Activated CD8-positive, alpha-beta memory T cell treated with anti-CD3 and anti-CD28 coated beads for 1 hour (primary cell): ENCODE results near the gene ZNF521.
"Not testable (repeated sequence)": the region's sequence is repeated elsewhere in the genome, so short reads cannot be mapped to it uniquely, and the experiment has no call there.

Experiments
- DNase-seq, 2 donors: peaks; one replicate each; pipeline ENCODE4 v3.0.0-alpha.2; 2020; ENCODE audit warnings: low read depth in 1 of 2; ENCODE audit errors: extremely low read depth in 1 of 2

The ZNF521 gene

GRCh38 chr18:25047421-25047820 lies 304.5 kb downstream of the ZNF521 start:
- DNase-seq: no peak

- DNase-seq: no peak
Measured at GRCh38 chr18:25044694-25045093, 307.3 kb downstream of the ZNF521 start.

DNA sequence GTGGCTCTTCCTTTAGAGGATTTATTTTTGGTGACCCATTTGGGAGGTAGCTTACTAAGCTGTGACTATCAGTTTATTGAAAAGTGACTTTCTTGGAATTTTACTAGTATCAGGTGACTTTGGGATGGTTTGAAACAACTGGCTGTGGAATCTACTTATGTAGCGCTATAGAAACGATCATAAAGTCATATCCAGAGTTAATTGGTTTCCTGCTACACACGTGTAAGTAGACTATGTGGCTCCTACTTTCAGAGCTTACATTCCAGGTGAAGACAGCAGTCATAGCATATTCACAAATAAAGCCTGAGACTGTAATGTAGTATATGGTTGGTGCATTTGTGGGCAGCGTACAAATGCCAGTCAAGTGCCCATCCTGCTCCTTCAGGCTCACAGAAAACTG lies 308.9 kb downstream of the ZNF521 start:
- DNase-seq: no peak

- no peak for DNase-seq
Measured at GRCh38 chr18:25042641-25043051, 309.3 kb downstream of the ZNF521 start.

GRCh38 chr18:25039781-25040180 lies 312.2 kb downstream of the ZNF521 start:
- DNase-seq: no peak

DNA sequence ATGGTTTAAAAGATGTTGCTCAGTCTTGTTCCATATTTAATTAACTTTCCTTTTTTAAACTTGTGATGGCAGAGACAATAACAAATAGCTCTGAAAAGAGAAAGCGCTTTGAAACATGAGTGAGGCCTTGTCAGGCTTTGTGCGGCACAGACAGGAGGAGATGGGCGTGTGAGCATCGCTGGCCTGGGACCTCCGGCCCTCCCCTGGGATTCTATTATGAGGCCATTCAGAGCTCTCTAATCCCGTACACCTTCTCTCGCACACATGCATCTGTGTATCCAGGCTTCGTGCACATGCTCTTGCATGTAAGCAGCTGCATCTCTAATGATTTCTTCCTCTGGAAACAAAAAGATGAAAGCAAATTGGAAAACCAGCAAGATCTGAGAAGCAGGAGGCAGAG lies 313.7 kb downstream of the ZNF521 start:
- no peak for DNase-seq

DNA sequence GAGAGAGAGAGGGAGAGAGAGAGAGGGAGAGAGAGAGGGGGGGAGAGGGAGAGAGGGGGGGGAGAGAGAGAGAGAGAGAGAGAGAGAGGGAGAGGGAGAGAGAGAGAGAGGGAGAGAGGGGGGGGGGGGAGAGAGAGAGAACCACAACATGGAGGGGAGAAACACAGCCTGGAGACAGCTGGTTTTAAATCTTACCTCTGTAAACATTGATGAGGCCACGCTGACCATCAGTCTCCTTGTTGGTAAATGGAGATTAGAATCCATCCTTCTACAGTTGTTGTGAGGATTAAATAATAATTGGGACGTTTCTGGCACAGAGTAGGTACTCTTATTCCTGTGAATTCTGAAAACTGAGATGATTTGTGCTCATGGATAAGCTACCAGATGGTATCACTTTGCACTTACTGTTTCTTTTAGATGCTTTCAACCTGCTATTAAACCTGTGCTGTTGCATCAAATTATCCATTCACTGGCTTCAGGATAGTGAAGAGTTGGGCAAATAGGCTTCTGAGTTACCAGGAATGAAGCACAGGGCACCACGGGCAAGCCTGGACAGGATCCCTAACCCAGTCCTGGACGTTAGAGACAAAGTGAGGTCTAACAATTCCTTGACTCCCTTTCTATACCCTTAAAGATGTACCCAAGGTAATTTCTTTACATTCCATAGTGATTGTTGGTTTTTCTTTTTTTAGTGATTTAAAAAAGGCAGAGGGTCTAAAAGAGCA lies 318.1 kb downstream of the ZNF521 start:
- DNase-seq: no peak

DNA sequence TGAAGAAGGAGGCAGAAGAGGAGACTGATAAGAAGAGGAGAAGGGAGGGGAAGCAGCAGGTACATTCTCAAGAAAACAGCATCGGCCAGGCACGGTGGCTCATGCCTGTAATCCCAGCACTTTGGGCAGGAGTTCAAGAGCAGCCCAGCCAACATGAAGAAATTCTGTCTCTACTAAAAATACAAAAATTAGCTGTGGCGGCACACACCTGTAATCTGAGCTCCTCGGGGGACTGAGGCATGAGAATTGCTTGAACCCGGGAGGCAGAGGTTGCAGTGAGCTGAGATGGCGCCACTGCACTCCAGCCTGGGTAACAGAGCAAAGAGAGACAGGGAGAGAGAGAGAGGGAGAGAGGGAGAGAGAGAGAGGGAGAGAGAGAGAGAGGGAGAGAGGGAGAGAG lies 318.8 kb downstream of the ZNF521 start:
- not testable (repeated sequence) for DNase-seq

GRCh38 chr18:25029802-25030201 lies 322.2 kb downstream of the ZNF521 start:
- DNase-seq: no peak

DNA sequence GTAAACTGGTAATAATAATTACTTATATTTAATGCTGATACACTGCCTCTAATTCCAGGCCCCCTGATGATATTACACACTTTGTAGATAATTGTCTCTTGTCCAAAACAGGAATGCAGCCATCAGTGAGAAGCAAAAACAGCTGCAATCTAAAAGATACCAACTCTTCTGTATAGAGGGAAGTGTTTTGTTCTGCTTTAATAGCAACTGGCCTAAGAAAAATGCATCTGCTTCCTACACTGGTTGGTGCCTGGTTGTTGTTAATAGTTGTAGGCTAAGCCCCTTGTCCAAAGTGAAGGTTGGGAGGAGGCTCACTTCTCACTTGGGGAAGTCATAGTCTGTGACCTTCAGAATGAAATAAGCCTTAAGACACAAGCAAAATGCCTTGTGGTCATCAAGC lies 332.0 kb downstream of the ZNF521 start:
- DNase-seq: no peak

DNA sequence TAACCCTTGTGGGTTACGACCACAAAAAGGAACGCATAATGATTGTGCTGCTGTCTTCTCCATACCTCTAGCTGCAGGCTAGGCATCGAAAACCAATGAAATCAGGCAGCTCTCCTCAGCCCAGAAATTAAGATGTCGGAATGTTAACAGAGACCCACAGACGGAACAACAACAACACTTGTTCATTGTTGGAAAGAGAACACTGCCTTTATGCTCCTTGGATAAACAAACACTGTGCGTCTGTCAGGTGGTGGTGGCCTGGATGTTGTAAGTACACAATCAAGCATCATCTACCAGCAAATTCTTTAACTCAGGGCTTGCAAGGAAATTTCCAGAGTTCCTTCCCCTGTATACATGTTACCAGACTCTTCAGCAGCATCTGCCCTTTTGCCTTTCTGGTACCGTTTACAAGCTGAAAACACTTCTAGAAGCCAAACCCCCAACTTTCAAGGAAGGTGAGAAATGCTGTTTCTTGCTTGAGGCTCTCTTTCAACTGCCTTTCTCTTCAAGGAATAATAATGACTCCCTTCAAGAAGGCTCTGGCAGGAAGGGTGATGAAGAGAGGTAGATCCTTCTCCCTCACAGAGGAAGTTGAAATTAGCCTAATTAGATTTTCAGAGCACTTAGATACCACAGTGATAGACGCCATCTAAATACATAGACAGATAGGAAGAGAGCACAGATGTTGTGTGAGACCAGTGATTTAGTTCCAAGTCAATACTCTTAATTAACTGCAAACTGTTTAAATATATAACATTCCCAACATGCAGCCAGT lies 332.7 kb downstream of the ZNF521 start:
- no peak for DNase-seq

DNA sequence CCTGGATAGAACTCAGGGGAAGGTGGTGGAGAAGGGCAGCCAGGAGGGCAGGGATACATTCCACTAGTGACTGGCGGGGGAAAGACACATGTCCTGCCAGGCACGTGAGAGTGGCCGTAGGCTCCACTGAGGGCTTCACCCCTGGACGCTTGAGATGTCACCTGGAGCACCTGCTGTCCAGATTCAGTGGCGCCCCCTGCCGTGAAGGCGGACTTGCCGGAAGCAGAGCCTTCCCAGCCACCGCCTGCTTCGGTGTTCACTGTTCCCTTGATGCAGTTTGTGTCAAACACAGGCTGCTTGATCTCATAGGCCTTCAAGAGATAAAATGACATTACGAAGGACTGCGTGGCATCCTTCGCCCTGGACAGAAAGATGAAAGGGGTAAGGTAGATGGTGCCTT lies 335.3 kb downstream of the ZNF521 start:
- no peak for DNase-seq

DNA sequence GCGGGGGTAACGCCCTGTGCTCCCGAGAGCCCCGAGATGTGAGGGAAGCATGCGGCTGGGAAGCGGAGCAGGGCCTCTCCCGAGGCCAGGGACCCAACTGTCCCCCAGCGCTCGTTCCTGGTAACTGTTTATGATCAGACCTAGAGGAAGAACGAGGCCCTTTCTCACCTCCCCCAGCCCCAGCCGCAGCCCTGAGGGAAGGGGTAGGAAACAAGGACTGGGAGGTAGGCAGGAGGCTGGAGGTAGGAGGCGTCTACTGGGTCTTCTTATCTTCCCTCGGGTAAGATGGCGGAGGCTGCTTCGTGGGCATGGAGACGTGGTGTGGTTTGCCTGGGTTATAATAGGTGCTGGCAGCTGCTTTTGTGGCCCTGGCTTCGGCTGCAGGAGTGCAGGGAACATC lies 335.8 kb downstream of the ZNF521 start:
- no peak for DNase-seq
